ENCODE results near the gene SLC22A12.

SLC22A12 gene

GRCh38 chr11:64642871-64643255 is 51.8 kb downstream of the SLC22A12 start:
- in situ Hi-C loops (cut with MboI; ENCODE audit: low pct_unique_long_range_greater_than_20kb, low sequenced_read_pairs, unreplicated experiment) = no loop called here
- DNase-seq (ENCODE audit: low spot score) = no peak
- no peak for TF ChIP-seq CTCF (IDR thresholded peaks at IDR 0.05; ENCODE audit: extremely low read depth, insufficient read depth, missing control alignments)

- DNase-seq (ENCODE audit: low spot score) = peak; percentile 49
- in situ Hi-C loops (cut with MboI; ENCODE audit: low pct_unique_long_range_greater_than_20kb, low sequenced_read_pairs, unreplicated experiment) = no loop called here
- no peak for TF ChIP-seq CTCF (IDR thresholded peaks at IDR 0.05; ENCODE audit: extremely low read depth, insufficient read depth, missing control alignments)
Observed at GRCh38 chr11:64643256-64643881, 52.3 kb downstream of the SLC22A12 start.

- DNase-seq (ENCODE audit: low spot score) = peak; percentile 40
- TF ChIP-seq CTCF (IDR thresholded peaks at IDR 0.05; ENCODE audit: extremely low read depth, insufficient read depth, missing control alignments) = no peak
- in situ Hi-C loops (cut with MboI; ENCODE audit: low pct_unique_long_range_greater_than_20kb, low sequenced_read_pairs, unreplicated experiment) = no loop called here
Observed at GRCh38 chr11:64643920-64644646, 53.1 kb downstream of the SLC22A12 start.

GRCh38 chr11:64644647-64645275 is 53.7 kb downstream of the SLC22A12 start:
- no peak for DNase-seq (ENCODE audit: low spot score)
- in situ Hi-C loops (cut with MboI; ENCODE audit: low pct_unique_long_range_greater_than_20kb, low sequenced_read_pairs, unreplicated experiment) = no loop called here
- peak; percentile 22 for TF ChIP-seq CTCF (IDR thresholded peaks at IDR 0.05; ENCODE audit: extremely low read depth, insufficient read depth, missing control alignments)

GRCh38 chr11:64647019-64647779 is 56.2 kb downstream of the SLC22A12 start:
- TF ChIP-seq CTCF (IDR thresholded peaks at IDR 0.05; ENCODE audit: extremely low read depth, insufficient read depth, missing control alignments) = no peak
- no peak for DNase-seq (ENCODE audit: low spot score)
- in situ Hi-C loops (cut with MboI; ENCODE audit: low pct_unique_long_range_greater_than_20kb, low sequenced_read_pairs, unreplicated experiment) = no loop called here

GRCh38 chr11:64648551-64648950 is 57.5 kb downstream of the SLC22A12 start:
- DNase-seq (ENCODE audit: low spot score) = no peak
- in situ Hi-C loops (cut with MboI; ENCODE audit: low pct_unique_long_range_greater_than_20kb, low sequenced_read_pairs, unreplicated experiment) = no loop called here
- TF ChIP-seq CTCF (IDR thresholded peaks at IDR 0.05; ENCODE audit: extremely low read depth, insufficient read depth, missing control alignments) = no peak

All from GM13977 (cell line).